SHP77 (cell line): Measurements from ENCODE around the gene NRXN2.
"Not testable (repeated sequence)": the region's sequence is repeated elsewhere in the genome, so short reads cannot be mapped to it uniquely, and the experiment has no call there.

Experiments used
- DNase-seq, 2 experiments: peaks; one replicate each; lab custom pipeline; 2025; lab: John Stamatoyannopoulos, UW

Gene NRXN2

DNA sequence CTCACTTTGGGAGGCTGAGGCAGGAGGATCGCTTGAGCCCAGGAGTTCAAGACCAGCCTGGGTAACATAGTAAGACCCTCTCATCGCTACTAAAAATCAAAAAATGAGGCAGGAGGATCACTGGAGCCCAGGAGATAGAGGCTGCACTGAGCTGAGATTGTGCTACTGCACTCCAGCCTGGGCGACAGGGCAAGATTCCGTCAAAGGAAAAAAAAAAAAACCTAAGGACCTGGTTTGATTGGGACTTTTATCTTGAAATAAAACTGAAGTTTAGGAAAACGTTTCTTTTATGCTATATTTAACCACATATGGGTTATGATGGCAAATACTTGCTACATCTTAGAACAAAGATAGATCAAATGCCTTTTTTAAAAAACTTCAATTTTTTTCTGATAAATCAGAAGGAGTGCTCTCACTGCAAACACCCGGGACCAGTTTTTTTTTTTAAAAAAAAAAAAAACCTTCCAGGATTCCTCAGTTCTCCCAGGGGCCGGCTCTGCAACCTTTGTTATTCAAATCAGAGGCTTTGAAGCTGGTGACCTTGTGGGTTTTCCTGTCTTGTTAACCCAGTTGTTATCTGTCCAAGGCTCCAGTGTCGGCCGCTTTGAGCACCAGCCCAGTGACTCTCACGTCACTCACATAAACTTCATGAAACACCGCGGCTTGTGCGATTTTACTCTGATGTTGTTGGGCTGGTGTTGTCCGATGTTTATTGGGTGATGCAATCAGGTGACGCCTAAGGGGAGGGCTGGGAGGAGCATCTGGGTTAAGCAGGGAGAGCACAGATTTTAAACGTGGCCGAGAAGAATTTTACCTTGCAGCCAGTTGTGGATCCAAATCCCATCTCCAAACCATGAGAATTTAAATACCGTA lies 156.7 kb downstream of the NRXN2 start:
- DNase-seq, result peak in 1 of 2 experiments; percentile 7

DNA sequence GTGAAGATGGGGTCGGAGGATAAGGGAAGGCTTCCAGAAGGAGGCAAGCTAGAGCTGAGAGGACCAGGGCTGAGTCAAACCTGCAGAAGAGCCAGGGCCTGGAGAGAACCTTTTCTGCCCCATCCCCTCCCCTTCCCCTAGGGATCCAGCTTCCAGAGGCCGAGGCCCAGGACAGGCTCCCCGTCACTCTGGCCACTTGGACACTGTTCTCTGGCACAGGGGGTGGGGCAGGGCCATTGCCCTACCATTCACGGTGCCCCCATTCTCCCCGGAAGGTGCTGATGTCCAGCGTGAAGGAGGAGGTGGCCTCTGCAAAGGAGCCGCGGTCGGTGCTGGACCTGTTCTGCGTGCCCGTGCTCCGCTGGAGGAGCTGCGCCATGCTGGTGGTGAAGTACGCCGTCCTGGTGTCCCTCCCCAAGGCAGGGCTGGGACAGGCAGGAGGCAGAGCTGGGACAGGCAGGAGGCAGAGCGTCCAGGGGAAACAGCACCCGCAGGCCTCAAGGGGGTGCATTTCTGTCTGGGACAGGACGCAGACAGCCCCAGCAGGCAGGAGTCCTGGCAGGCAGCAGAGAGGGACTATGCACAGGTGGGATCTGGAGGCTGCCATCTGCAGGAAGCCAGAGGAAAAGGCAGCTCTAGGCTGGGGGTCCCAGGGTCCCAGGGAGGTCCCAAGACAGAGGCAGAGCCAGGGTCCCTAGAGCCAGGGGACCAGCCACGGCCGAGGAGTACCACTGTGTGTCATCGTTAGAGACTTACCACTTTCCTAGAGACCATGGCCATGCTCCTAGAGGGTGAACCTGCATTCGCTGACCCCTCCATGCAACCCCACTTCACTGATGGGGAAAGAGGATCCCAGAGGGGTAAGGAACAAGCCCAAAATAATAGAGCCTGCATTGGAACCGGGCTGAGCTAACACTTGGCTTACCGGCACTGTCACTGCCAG lies 157.8 kb downstream of the NRXN2 start:
- DNase-seq, result no peak

DNA sequence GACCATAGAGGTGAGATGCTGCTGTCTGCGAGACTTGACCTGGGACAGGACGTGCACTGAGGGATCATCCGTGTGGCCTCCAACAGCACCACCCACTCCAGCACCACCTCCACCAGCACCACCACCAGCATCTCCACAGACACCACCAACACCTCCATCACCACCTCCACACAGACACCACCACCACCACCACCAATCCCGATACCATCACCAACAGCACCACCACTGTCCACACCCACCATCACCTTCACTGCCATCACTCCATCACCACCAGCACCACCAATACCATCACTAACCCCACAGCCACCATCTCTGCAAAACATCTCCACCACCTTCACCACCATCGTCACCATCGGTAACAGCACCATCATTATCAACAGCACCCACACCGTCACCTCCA lies 158.6 kb downstream of the NRXN2 start:
- no peak for DNase-seq

DNA sequence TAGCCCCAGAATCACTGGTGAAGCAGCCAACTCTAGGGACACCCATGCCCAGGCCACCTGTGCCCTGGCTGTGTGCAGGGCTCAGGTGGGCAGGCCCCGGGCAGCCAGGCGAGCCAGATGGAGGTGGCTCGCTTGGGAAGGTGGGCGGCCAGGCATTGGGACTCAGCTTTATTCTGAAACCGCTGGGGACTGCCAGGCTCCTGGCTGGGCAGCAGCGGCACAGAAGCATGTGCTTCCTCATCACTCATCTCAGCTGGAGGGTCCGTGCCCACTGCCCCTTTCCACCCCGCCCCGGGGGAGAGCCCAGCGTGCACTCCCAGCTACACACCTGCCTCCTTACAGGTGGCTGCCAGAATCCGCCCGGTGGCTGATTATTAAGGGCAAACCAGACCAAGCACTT lies 159.0 kb downstream of the NRXN2 start:
- no peak for DNase-seq

DNA sequence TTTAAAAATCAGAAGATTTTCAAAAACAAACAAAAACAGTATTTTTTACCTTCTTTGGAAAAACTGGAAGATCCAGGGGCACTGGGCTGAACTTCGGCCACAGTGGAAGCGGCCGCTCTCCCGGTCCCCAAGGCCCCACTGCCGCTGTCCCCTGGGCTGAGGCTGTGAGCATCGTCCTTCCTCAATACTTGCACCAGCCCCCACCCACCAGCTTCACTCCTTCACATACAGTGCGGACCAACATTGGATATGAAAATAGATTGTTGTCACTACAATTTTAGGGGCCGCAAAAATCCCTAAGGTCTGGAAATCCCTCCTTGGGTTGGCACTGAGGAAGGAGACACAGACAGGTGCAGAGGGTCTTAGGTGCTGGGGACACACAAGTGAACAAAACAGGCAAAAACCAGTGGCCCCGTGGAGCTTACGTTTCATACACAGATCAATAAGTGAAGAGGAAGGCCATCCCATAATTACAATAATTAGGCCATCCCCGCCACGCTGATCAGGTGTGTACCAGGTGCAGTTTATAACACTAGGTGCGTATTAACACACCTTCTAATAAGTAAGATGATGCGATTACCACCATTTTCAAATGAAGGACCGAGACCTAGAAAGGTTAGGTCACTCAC lies 160.2 kb downstream of the NRXN2 start:
- no peak for DNase-seq

DNA sequence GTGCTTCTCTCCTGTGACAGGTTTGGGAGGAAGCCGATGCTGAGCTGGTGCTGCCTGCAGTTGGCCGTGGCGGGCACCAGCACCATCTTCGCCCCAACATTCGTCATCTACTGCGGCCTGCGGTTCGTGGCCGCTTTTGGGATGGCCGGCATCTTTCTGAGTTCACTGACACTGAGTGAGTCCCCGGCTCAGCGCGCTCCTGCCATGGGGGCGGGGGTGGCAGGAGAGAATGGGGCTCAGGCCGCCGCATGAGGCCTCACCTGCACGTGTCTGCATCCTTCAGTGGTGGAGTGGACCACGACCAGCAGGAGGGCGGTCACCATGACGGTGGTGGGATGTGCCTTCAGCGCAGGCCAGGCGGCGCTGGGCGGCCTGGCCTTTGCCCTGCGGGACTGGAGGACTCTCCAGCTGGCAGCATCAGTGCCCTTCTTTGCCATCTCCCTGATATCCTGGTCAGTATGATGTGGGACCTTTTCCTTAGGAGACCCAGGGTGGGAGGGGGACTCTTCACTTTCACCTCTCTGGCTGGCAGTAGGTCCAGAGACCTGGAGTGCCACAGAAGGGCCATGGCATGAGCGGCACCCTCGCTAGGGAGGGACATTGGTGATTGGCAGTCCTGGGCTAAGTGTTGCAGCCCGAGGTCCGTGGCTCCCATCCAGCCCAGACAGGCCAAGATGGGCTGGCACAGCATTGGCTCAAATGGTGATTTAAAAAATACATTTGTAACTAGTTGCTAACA lies 160.8 kb downstream of the NRXN2 start:
- no peak for DNase-seq

DNA sequence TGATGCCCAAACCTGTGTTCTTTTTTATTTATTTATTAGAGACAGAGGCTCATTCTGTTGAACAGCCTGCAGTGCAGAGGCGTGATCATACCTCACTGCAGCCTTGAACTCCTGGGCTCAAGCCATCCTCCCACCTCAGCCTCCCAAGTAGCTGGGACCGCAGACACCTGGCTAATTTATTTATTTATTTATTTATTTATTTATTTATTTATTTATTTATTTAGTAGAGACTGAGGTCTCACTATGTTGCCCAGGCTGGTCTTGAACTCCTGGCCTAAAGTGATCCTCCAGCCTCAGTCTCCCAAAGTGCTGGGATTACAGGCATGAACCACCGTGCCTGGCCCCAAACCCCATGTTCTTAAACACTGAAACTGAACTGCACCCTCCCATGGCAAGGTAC lies 161.6 kb downstream of the NRXN2 start:
- DNase-seq, result not testable (repeated sequence)

DNA sequence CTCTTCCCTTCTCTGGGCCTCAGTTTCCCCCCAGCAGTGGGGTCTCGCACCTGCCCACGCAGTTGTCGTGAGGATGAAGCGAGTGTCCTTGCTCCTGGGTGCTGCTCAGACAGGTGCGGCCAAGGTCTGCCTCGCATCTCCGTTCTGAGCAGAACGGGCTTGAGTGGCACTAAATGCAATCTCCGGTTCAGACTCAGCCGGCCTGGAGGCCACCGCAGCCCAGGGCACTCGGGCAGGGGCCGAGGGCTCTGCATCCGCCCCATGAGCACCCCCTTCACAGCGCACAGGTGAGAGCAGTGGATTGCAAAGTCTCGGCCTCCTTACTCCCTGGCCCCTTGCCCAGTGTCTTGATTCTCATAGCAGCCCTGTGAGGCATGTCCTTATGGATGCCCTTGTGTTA lies 162.1 kb downstream of the NRXN2 start:
- no peak for DNase-seq

DNA sequence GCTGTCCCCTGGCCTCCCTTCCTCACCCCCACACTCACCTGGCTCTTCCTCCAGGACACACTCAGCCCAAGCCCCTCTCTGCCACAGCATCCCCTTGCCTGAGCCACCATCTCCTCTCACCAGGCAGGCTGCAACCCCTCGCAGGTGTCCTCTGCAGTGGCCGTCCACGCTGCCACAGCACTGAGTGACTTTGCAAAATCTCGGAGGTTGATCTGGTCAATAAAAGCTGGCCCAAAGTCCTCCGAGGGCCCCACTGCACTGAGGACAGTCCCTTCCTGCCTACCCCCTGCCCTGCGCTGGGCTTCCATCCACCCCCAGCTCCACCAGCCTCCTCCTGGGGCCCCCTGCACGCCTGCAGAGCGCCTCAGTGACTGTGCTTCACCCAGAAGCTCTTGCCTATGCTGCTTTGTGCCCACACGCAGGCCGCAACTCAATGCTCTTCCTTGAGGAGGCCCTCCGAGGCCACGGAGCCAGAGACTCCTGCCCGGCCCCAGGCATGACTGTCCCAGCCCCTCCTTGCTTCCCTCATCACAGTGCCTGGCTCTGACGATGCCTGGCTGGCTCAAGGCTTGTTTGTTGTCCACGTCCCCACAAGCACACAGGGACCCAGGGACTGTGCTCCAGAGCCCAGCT lies 162.7 kb downstream of the NRXN2 start:
- no peak for DNase-seq

DNA sequence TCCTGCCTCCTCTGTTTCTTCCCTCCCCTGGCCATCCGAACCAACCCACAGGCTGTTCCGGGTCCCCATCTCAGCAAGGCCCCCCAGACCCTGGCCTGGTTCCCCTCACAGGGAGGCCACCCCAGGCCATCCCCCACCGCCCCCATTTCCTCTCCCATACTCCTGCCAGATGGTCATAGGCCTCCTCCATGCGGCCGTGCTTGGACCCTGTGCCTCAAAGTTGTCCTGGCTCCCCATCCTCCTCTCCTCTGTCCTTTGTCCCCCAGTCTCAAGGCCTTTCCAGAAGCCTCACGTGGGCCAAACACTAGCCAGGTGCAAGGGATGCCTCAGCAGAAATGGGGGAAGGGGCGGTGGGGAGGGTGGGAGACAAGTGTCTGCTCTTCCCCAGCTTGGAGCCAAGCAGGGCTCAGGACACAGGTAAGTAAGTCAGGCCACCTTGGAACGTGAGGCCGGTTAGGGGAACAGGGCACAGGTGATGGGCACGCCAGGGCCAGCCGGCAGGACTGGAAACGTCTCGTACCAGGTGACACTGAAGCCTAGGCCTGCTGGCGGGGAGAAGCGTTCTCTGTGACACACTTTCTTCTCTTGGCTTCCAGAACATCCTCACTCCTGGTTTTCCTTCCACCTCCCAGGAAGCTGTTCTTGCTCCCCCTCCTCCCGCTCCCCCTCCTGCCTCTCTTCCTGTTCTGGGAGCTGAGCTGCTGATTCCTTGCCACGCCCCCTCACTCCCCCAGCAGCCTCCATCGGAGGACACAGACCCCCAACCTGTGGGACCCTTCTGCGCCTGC lies 163.5 kb downstream of the NRXN2 start:
- DNase-seq, result no peak

DNA sequence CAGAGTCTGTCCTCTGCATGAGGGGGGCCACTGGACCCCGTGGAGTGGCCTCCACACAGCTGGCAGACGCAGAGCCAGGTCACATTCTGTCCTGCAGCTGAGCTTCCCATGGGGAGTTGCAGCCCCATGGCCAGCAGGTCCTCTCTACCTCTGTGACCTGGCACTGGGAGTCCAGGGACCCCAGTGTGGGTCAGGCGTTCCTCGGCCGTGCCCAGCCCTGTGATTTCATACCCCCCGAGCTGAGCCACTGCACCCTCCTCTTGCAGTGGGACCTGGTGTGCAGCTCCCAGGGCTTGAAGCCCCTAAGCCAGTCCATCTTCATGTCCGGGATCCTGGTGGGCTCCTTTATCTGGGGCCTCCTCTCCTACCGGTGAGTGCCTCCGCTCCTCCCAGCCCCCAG lies 164.1 kb downstream of the NRXN2 start:
- no peak for DNase-seq

DNA sequence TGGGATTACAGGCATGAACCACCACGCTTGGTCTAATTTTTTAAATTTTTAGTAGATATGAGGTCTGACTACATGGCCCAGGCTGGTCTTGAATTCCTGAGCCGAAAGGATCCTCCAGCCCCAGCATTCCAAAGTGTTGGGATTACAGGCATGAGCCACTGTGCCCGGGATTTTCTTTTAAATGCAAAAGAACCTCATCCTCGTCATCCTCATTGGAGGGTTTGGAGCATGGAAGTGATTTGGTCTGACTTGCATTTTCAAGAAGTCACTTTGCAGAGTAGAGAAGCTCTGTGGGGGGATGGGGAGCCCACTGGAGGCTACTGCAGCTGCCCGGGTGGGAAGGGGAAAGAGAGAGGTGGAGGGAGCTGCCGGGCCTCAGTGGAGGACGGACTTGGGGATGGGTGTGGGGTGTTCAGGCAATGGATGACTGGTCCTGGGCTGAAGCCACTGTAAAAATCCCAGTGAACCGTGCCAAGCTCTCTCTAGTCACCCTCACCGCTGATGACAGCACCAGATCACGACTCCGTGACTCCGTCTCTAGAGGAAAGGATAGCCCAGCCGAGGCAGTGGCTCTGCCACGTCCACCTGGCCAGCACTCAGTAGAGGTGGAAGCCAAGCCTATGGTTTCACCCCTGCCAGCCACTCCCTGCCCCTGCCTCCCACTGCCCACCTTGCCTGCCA lies 164.8 kb downstream of the NRXN2 start:
- no peak for DNase-seq

DNA sequence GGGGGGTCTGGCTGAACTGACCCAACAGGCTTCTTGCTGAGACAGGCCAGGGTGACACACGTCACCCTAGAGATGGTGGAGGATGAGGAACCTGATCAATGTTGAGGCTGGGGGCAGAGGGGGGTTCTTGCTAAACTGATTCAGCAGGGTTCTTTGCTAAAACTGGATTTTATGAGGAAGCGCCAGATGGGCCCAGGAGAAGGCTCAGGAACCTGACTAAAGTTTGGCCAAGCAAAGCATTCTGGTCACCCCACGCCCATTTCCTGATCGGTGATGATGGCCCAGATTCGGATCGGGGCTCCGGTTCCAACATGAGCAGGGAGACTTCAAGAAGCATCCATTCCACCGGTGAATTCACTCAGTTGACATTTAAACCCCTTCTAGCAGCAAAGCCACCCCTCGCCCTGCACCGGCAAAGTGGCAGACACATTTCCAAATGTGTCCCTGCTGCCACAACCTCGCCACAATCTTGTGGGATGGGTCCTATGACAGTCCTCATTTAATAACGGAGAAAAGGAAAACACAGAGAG lies 166.2 kb downstream of the NRXN2 start:
- no peak for DNase-seq
